D721Med (cell line): ENCODE data around the gene ZNF451.

Experiments used
- DNase-seq: peaks from one replicate; pipeline ENCODE4 v3.0.0; 2011; ENCODE audit warnings: low spot score; ENCODE audit not compliant: insufficient read length
- FAIRE-seq: peaks from 2 replicates; lab custom pipeline; 2011; peaks lifted over from hg19 to GRCh38; lab: Jason Lieb, UNC
- TF ChIP-seq, protein P1 (sequence below): IDR thresholded peaks from 2 replicates; pipeline ENCODE4 v1.5.1; 2012; ENCODE audit warnings: mild to moderate bottlenecking, control low read depth; ENCODE audit not compliant: insufficient read depth; ENCODE audit errors: missing control alignments

ZNF451 gene

GRCh38 chr6:57173056-57173885, 83.3 kb downstream of the ZNF451 start:
- TF ChIP-seq, protein P1, sequence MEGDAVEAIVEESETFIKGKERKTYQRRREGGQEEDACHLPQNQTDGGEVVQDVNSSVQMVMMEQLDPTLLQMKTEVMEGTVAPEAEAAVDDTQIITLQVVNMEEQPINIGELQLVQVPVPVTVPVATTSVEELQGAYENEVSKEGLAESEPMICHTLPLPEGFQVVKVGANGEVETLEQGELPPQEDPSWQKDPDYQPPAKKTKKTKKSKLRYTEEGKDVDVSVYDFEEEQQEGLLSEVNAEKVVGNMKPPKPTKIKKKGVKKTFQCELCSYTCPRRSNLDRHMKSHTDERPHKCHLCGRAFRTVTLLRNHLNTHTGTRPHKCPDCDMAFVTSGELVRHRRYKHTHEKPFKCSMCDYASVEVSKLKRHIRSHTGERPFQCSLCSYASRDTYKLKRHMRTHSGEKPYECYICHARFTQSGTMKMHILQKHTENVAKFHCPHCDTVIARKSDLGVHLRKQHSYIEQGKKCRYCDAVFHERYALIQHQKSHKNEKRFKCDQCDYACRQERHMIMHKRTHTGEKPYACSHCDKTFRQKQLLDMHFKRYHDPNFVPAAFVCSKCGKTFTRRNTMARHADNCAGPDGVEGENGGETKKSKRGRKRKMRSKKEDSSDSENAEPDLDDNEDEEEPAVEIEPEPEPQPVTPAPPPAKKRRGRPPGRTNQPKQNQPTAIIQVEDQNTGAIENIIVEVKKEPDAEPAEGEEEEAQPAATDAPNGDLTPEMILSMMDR, result no peak
- no peak for DNase-seq
- FAIRE-seq, result no peak

DNA sequence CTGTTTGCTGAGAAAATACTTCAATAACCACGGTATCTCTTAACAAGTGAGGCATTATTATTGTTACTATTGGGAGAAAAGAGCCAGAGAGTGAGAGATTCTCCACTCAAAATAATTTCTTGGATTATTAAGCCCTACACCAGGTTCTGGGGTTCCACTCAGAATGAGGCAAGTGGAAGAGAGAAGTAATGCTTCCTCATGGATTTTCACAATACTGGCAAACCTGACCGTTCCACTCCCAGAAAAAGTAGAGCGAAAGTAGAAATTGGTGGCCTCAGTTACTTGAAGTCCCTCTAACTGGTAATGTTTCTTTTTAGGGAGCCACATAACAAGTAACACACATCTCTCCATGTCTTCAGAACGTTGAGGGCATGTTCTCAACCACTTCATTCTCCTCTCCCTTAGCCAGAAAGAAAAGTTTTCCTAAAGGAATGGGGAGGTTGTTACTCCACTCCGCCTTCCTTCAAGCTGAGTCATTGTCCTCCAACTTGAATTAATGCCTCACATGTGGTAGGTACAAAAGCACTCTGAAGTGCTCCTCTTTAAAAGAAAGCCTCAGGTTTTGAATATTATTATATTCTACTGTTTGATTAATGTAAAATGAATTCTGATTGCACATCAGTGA, 84.0 kb downstream of the ZNF451 start:
- FAIRE-seq (no peak), DNase-seq (no peak)
- TF ChIP-seq, protein P1, result no peak

- DNase-seq, result no peak
- TF ChIP-seq, protein P1, result no peak
- FAIRE-seq, result no peak
Observed at GRCh38 chr6:57174511-57174907, 84.5 kb downstream of the ZNF451 start.

GRCh38 chr6:57177545-57178265, 87.7 kb downstream of the ZNF451 start:
- FAIRE-seq, result no peak
- DNase-seq, result no peak
- TF ChIP-seq, protein P1, result no peak

DNA sequence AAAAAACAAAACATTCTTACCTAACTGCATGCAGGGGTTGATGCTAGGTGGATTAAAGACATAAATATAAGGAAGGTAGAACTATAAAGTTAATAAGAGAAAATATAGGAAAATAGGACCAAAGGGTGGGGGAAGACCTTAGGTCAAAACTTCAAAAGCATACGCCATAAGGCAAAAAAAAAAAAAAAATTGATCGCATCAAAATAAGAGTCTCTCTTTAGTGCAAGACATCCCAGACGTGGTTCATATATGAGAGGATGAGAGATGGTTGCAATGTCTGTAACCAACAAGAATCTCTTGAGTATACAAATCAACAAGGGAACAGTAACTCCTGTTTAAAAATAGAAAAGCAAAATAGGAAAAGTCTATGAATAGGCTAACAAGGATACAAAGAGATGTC, 90.6 kb downstream of the ZNF451 start:
- TF ChIP-seq, protein P1, result no peak
- no peak for FAIRE-seq
- no peak for DNase-seq

GRCh38 chr6:57182017-57182432, 92.0 kb downstream of the ZNF451 start:
- FAIRE-seq (no peak), DNase-seq (no peak)
- TF ChIP-seq, protein P1, result no peak
